HFF-Myc (cell line): ENCODE measurements around the gene RPL18.
A peak's percentile ranks its signal among the peaks of the same experiment; 100 is the strongest.

Experiments
- DNase-seq: peaks from one replicate; pipeline ENCODE4 v3.0.0-alpha.2; 2011; ENCODE audit warnings: low read depth; ENCODE audit errors: extremely low read depth
- H3K4me3 ChIP-seq: replicated peaks from 2 replicates; pipeline ENCODE4 v1.5.1; 2011; ENCODE audit warnings: low read depth, mild to moderate bottlenecking, control low read depth, low read length
- TF ChIP-seq, protein P1 (sequence below): IDR thresholded peaks from 2 replicates; pipeline ENCODE4 v1.5.1; 2012; ENCODE audit warnings: mild to moderate bottlenecking, low read depth, low read length, control low read depth; ENCODE audit errors: missing control alignments

Gene RPL18

DNA sequence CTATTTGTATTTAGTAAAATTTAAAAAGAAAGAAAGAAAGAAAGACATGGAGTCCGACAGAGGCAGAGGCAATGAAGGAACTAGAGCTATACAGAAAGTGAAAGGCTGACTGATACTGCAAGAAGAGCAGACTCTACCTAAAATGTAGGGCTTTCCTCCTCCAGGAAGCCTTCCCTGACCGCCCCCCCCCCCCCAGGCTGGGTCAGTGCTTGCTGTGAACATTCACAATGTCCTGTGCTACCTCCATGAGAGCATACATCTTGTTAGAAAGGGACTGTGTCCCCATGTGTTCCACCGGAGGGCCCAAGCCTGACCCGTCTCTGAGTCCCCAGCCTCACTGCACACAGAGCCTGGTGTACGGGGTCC, 32.7 kb upstream of the RPL18 start:
- TF ChIP-seq, protein P1, sequence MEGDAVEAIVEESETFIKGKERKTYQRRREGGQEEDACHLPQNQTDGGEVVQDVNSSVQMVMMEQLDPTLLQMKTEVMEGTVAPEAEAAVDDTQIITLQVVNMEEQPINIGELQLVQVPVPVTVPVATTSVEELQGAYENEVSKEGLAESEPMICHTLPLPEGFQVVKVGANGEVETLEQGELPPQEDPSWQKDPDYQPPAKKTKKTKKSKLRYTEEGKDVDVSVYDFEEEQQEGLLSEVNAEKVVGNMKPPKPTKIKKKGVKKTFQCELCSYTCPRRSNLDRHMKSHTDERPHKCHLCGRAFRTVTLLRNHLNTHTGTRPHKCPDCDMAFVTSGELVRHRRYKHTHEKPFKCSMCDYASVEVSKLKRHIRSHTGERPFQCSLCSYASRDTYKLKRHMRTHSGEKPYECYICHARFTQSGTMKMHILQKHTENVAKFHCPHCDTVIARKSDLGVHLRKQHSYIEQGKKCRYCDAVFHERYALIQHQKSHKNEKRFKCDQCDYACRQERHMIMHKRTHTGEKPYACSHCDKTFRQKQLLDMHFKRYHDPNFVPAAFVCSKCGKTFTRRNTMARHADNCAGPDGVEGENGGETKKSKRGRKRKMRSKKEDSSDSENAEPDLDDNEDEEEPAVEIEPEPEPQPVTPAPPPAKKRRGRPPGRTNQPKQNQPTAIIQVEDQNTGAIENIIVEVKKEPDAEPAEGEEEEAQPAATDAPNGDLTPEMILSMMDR, result no peak
- no peak overlapping the region for H3K4me3 ChIP-seq
- DNase-seq, result no peak

DNA sequence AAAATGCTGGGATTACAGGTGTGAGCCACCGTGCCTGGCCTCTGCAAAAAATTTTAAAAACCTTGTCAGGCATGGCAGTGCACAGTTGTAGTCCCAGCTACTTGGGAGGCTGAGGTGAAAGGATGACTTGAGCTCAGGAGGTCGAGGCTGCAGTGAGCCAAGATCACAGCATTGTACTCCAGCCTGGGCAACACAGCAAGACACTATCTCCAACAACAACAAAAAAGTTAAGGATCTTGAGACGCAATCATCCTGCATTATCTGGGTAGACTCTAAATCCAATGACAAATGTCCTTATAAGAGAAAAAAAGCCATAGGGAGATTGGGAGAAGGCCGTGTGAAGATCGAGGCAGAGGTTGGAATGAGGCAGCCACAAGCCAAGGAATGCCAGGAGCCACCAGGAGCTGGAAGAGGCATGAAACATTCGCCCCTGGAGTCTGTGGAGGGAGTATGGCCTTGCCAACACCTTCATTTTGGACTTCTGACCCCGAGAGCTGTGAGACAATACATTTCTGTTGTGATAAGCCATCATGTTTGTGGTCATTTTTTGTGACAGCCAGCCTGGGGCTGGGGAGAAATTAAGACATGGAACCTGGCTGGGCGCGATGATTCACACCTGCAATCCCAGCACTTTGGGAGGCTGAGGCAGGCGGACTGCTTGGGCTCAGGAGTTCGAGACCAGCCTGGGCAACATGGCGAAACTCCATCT, 32.1 kb upstream of the RPL18 start:
- no peak for DNase-seq
- no peak overlapping the region for H3K4me3 ChIP-seq
- TF ChIP-seq, protein P1, result no peak

DNA sequence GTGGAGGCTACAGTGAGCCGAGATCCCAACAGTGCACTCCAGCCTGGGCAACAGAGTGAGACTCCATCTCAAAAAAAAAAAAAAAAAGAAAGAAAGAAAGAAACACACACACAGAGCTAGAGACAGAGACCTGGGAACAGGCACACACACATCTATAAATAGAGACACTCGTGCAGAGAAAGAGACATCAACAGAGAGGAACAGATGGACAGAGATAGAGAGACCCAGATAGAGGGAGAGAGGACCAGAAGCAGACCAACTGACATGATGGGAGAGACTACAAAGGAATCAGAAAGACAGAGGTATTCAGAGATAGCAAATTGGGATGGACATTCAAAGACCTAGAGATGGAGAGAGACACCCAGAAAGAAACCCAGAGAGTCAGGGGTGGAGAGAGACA, 29.2 kb upstream of the RPL18 start:
- H3K4me3 ChIP-seq, result no peak overlapping the region
- DNase-seq, result no peak
- TF ChIP-seq, protein P1, result no peak

- peak overlapping the region; percentile 58 for H3K4me3 ChIP-seq
- TF ChIP-seq, protein P1, result no peak
- DNase-seq, result no peak
Observed at GRCh38 chr19:48646722-48647216, 27.8 kb upstream of the RPL18 start.

- no peak for DNase-seq
- TF ChIP-seq, protein P1, result peak; percentile 85
- peak within 1 kb of the TSS; percentile 58 for H3K4me3 ChIP-seq
Observed at GRCh38 chr19:48646001-48646721, 27.2 kb upstream of the RPL18 start, which contains the start of gene CA11. CA11 (minus strand) TSS chr19:48646187; CDS start chr19:48645632, 555 bp downstream.

- no peak for DNase-seq
- peak overlapping the region; percentile 58 for H3K4me3 ChIP-seq
- TF ChIP-seq, protein P1, result no peak
Observed at GRCh38 chr19:48645620-48646000, 26.6 kb upstream of the RPL18 start.
